Activated effector memory CD4-positive, alpha-beta T cell treated with Interleukin-2 at 50 U/mL for 16 hours (primary cell): ENCODE data around the gene ARL5C.
"Not testable (repeated sequence)": the region's sequence is repeated elsewhere in the genome, so short reads cannot be mapped to it uniquely, and the experiment has no call there.

Experiments
- DNase-seq: peaks from one replicate; pipeline ENCODE4 v3.0.0-alpha.2; 2020

The ARL5C gene

DNA sequence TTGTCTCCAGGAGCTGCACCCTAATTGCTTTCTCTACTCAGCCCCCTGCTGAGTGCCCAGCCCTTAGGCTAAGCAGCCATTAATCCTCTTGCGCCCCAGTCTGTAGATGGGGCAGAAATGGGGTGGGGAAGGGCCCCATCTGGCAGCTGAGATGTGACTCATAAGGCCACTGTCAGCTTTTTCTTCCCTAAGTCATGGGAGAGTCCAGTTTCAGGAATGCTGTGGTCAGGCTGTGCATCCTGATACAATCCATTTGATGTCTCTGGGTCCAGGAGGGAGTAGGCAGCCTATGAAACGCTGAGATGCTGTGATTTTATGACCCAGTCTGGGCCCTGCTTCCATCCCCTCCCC, 26.8 kb downstream of the ARL5C start:
- no peak for DNase-seq

GRCh38 chr17:39138431-39139160, 27.4 kb downstream of the ARL5C start:
- DNase-seq, result no peak

DNA sequence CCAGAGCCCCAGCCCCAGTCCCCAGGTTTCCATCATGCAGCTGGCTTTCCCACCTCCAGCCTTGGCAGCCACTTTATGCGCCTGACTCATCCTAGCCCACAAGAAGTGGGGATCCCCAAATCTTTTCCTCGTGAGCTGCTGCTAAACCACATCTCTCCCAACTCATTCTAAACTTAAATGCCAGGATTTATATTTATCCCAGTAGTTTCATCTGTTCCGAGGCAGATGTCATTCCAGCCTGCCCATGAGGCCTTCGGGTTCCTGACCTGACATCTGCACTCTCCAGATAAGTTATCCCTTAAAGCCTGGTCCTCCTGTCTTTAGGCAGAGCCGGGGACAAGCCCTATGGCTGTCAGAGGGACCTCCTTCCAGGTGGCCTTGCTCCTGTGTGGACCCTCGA, 31.1 kb downstream of the ARL5C start:
- DNase-seq, result no peak

GRCh38 chr17:39132192-39132610, 33.8 kb downstream of the ARL5C start:
- no peak for DNase-seq

- DNase-seq, result no peak
Observed at GRCh38 chr17:39131616-39132015, 34.3 kb downstream of the ARL5C start.

DNA sequence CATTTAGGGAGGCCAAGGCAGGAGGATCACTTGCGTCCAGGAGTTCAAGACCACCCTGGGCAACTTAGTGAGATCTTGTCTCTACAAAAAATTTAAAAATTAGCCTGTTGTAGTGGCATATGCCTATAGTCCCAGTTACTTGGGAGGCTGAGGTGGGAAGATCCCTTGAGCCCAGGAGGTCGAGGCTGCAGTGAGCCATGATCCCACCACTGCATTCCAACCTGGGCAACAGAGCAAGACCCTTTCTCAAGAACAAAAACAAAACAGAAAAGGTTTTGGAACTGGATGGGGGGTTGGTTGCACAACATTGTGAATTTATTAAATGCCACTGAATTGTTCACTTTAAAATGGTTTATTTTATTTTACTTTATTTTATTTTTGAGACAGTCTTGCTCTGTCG, 35.8 kb downstream of the ARL5C start:
- DNase-seq, result no peak

DNA sequence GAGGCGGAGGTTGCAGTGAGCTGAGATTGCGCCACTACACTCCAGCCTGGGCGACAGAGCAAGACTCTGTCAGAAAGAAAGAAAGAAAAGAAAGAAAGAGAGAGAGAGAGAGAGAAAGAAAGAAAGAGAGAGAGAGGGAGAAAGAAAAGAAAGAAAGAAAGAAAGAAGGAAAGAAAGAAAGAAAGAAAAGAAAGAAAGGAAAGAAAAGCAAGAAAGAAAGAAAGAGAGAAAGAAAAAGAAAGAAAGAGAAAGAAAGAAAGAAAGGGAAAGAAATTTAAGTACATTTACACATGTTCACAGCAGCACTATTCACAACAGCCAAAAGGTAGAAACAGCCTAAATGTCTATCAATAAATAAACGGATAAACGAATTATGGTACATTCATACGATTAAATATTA, 36.4 kb downstream of the ARL5C start:
- not testable (repeated sequence) for DNase-seq

DNA sequence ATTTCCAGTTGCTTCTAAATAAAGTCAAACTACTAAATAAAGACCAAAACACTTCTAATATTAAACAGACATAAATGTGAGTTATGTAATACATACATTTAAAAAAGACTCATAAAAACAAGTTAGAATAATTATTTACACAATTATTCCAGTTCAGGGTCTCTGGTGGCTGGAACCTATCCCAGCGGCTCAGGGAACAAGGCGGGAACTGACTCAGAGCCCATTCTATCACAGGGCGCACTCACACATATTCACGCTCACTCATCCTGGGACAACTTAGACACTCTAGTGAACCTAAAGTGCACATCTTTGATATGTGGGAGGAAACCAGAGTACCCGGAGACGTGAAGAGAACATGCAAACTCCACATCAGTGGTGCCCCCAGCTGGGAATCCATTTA, 39.5 kb downstream of the ARL5C start:
- no peak for DNase-seq

GRCh38 chr17:39125143-39125875, 40.7 kb downstream of the ARL5C start:
- DNase-seq, result no peak

DNA sequence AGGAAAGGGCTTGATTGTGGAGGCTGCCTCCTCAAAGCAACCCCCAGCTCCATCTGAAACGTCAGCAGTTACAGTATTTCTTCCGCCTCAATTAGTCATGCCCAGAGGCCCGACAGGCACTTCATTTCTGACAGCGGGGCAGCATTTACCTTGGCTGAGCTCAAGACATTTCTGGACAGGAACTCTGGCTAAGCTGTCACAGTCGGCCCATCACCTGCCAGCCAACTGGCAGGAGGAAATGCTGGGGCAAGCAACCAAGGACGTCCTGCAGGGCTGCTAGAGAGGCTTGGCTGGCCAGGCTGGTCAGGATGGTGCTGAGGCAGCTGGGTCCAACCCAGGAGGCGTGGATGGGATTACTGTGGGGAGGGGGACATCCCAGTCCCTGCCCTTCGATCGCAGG, 42.3 kb downstream of the ARL5C start:
- DNase-seq, result no peak

- DNase-seq, result no peak
Observed at GRCh38 chr17:39122991-39123390, 43.0 kb downstream of the ARL5C start.

GRCh38 chr17:39121919-39122318, 44.0 kb downstream of the ARL5C start:
- not testable (repeated sequence) for DNase-seq

- DNase-seq, result no peak
Observed at GRCh38 chr17:39118674-39119419, 47.1 kb downstream of the ARL5C start.

DNA sequence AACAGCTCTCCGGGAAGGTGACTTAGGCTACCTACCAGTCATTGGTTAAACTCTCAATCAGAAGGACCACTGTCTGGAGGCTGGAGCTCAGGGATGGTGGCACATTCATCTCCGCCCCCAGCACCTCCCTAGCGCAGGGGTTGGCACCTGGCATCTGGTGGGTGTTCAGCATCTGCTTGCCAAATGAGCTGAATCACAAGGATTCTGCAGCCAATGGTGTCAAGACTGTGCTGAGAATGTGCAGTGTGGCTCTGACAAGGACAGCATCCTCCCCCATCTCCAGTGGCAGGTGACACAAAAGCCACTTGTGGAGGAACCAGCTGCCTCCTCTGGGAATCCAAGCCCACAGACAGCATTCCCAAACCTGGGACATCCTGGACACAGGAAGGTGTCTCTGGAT, 49.7 kb downstream of the ARL5C start:
- DNase-seq, result no peak

- DNase-seq, result no peak
Observed at GRCh38 chr17:39115135-39115534, 50.8 kb downstream of the ARL5C start.

DNA sequence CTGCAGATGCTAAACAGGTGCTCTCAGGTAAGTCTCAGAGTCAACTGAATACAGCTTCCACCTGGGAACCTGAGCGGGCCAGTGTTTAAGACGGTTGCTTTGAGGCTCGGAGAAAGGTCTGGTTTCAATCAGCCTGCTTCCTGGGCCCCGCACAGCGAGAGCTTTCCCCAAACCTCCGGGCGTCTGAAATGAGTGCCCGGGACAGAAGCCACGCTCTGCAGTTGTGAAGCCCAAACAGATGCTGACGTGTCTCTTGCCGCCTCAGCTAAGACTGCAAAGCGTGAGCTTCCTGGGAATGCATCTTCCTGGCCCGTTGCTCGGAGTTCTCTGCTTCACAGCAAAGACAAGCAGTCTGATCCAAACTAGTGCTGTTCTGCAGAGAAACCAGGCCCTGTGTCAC, 51.2 kb downstream of the ARL5C start:
- DNase-seq, result no peak

DNA sequence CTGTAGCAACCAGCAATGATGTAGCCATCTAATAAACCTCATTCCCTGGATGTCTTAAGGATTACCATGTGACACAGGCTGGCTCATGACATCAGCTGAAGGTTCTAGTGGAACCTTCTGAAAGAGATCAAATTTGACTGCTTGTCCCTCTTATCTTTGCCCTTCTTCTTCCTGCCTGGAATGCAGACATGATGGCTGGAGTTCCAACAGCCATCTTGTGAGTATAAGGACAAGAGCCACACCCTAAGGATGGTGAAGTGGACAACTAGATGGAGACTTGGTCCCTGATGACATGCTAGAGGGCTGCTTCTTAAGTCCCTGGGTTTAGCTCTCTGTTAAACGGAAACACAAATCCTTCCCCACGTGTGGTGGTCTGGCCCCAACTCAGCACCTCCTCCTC, 52.1 kb downstream of the ARL5C start:
- DNase-seq, result no peak

DNA sequence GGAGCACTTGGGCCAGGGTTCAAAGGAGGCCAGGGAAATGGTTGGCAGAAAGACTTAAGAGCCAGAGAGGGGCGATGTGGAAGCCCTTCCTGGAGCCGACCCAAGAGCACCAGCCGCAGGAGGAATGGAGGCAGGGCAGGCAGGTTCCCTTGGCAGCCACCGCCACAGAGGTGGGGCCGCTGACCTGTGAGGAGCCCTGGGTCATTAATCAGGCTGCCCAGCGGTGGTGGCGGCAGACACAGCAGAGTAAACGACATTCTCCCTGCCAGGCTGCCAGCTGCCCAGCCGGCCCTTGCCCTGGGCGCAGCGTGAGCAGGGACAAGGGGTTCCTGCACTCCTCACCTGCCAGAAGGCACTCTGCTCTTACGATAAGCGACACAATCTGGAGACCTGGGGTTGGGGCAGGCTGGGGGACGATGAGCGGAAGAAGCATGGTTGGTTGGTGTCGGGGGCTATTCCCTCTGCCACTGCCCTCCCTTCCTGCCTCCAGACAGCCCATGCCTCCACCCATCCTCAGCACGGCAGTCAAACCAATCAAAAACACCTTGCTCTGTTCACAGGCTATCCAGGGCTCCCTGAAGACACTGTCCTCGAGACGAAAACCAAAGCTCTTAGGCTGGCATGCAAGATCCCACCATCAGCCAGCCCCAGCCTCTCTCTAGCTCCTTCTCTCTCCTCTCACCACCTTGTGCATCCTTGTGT, 55.4 kb downstream of the ARL5C start:
- no peak for DNase-seq

- DNase-seq, result no peak
Observed at GRCh38 chr17:39108461-39109375, 57.2 kb downstream of the ARL5C start.

DNA sequence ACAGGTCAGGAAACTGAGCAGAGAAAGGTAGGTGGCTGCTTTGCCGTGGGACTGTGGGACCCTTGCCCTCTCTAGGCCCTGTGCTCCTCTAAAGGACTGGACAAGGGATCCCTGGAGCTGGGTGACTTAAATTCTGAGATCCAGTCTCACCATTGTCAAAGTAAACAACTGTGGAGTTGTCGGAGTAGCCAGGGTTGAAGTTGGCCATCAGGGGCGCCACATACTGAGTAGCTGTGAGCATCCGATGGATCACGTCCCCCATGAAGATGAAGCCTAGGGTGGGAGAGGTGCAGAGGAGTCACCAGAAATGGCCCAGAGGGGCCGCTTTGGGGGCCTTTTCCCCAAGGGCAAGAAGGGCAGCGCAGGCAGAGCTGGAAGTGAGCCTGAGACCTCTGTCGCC, 58.0 kb downstream of the ARL5C start:
- DNase-seq, result no peak

- no peak for DNase-seq
Observed at GRCh38 chr17:39107155-39107554, 58.8 kb downstream of the ARL5C start.
